ENCODE data around the gene RAPSN. TPM values are rescaled to one million over a fixed set of nuclear protein-coding genes. Genes with fewer than 3 reads are reported as not detected.

The RAPSN gene
- polyA plus RNA-seq, 3 donors from 2014 or later: not detected

DNA sequence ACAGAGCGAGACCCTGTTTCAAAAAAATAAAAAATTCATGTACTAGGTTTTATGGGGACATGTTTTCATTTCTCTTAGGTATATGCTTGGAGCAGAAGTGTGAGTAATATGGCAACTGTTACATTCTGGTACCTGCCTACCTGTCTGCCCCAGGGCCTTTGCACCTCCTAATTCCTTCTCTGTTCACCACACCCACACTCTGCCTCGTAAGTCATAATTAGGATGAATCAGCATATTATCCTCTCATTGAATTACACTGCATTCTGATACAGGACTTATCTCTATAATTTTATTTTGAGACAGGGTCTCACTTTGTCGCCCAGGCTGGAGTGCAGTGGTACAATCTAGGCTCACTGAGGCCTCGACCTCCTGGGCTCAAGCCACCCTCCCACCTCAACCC lies 3.1 kb upstream of the RAPSN start:
- peaks cover 0 to 3% (median 0%) of the 10 kb centered on the region in 3 donors for H3K36me3 Mint-ChIP-seq
- no peak overlapping the region for H3K27ac Mint-ChIP-seq
- H3K4me1 Mint-ChIP-seq: peaks cover 5% of the 10 kb centered on the region in 2 donors
- no peaks in the 10 kb centered on the region for H3K9me3 Mint-ChIP-seq
- no peak for DNase-seq
- no peak overlapping the region for H3K4me3 Mint-ChIP-seq
- H3K27me3 Mint-ChIP-seq (ENCODE audit: low read depth in 3 of 3): peaks cover 0 to 6% (median 4%) of the 10 kb centered on the region in 3 donors

DNA sequence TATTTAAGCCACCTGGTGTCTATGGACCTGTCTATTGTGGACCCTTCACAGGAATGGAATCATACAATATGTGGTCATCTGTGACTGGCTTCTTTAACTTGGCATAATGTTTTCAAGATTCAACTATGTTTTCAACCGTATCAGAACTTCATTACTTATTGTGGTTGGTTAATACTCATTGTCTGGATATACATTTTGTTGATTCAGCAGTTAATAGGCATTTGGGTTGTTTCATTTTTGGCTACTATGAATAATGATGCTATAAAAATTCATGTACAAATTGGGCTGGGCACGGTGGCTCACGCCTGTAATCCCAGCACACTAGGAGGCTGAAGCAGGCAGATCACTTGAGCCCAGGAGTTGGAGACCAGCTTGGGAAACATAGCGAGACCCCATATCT lies 2.5 kb upstream of the RAPSN start:
- no peak for DNase-seq
- H3K36me3 Mint-ChIP-seq: peaks cover 0 to 3% (median 0%) of the 10 kb centered on the region in 3 donors
- no peak overlapping the region for H3K4me3 Mint-ChIP-seq
- peaks cover 0 to 6% (median 4%) of the 10 kb centered on the region in 3 donors for H3K27me3 Mint-ChIP-seq (ENCODE audit: low read depth in 3 of 3)
- no peaks in the 10 kb centered on the region for H3K9me3 Mint-ChIP-seq
- peaks cover 5% of the 10 kb centered on the region in 2 donors for H3K4me1 Mint-ChIP-seq
- no peak overlapping the region for H3K27ac Mint-ChIP-seq

DNA sequence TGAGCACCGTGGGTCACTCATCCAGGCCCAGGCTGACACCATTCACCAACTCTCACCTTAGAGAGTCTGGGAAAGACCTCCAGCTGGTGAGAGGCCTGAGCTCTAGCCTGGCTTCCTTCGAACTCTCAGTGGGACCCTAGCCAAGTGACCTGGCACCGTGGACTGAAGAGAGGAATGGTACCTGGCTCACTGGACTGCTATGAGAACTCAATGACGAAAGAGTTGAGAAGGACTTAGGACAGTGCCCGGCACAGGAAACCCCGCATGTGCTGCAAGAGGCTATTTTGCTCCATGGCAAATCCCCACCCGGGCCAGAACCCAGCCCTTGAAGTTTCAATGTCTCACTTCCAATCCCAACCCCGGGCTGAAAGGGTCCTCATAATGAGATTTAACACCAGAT lies 605 bp upstream of the RAPSN start:
- DNase-seq: no peak
- H3K27me3 Mint-ChIP-seq (ENCODE audit: low read depth in 3 of 3): peaks cover 0 to 4% (median 2%) of the 10 kb centered on the region in 3 donors
- H3K4me1 Mint-ChIP-seq: peaks cover 5% of the 10 kb centered on the region in 2 donors
- H3K4me3 Mint-ChIP-seq: no peak overlapping the region
- no peaks in the 10 kb centered on the region for H3K9me3 Mint-ChIP-seq
- no peak overlapping the region for H3K27ac Mint-ChIP-seq
- peaks cover 0 to 3% (median 0%) of the 10 kb centered on the region in 3 donors for H3K36me3 Mint-ChIP-seq

DNA sequence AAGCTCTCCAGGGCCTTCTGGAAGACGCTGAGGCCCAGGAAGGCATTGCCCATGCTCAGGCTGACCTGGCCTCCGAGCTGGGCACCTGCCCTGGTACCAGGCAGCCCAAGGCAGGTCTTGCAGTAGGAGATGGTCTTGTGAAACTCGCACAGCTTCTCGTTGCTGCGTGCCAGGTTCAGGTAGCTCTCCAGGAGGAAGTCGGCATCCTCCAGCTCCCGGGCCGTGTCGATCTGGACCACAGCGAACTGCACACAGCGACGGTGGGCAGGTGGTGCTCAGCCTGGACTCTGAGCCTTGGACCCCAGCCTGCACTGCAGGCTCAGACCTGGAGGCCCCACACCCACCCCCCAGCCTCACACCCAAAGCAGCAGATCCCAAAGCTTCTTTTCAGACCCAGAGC lies 1.0 kb downstream of the RAPSN start:
- H3K36me3 Mint-ChIP-seq: no peaks in the 10 kb centered on the region
- no peak overlapping the region for H3K27ac Mint-ChIP-seq
- DNase-seq: no peak
- no peaks in the 10 kb centered on the region for H3K4me1 Mint-ChIP-seq
- H3K4me3 Mint-ChIP-seq: no peak overlapping the region
- H3K27me3 Mint-ChIP-seq (ENCODE audit: low read depth in 3 of 3): peaks cover 0 to 2% (median 1%) of the 10 kb centered on the region in 3 donors
- H3K9me3 Mint-ChIP-seq: no peaks in the 10 kb centered on the region

DNA sequence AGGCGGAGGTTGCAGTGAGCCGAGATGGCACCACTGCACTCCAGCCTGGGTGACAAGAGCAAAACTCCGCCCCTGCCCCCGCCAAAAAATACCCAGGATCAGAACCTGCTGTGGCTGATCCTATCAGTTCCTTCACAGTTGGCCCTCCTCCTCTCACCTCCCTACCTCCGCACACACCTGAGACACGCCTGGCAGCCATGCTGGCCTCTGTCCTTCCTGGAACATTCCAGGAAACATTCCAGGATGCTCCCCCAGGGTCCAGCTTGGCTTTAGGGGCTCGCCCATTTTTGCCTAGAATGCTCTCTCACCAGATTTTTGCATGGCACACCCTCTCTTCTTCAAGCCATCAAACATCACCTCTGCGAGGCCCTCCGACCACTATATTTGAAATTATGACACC lies 2.1 kb downstream of the RAPSN start:
- Mint-ChIP-seq H3K27ac (peak overlapping the region in 2 of 6 donors; percentile 20 to 26), H3K9me3 (no peaks in the 10 kb centered on the region), H3K36me3 (no peaks in the 10 kb centered on the region), H3K4me1 (no peaks in the 10 kb centered on the region), H3K27me3 (ENCODE audit: low read depth in 3 of 3) (peaks cover 0 to 2% (median 1%) of the 10 kb centered on the region in 3 donors), H3K4me3 (no peak overlapping the region)
- no peak for DNase-seq

DNA sequence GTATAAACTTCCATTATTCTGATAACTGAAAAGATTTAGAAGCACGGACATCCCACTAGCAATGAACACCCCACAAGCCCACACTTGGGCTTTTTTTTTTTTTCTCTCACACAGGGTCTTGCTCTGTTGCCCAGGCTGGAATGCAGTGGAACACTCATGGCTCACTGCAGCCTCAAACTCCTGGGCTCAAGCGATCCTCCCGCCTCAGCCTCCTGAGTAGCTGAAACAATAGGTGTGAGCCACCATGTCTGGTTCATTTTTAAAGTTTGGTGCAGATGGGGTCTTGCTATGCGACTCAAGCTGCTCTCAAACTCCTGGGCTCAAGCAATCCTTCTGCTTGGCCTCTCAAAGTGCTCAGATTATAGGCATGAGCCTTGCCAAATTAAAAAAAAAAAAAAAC lies 3.1 kb downstream of the RAPSN start:
- DNase-seq: no peak
- Mint-ChIP-seq H3K36me3 (no peaks in the 10 kb centered on the region), H3K27me3 (ENCODE audit: low read depth in 3 of 3) (peaks cover 0 to 2% (median 1%) of the 10 kb centered on the region in 3 donors), H3K4me3 (no peak overlapping the region), H3K9me3 (no peaks in the 10 kb centered on the region), H3K27ac (no peak overlapping the region), H3K4me1 (no peaks in the 10 kb centered on the region)

DNA sequence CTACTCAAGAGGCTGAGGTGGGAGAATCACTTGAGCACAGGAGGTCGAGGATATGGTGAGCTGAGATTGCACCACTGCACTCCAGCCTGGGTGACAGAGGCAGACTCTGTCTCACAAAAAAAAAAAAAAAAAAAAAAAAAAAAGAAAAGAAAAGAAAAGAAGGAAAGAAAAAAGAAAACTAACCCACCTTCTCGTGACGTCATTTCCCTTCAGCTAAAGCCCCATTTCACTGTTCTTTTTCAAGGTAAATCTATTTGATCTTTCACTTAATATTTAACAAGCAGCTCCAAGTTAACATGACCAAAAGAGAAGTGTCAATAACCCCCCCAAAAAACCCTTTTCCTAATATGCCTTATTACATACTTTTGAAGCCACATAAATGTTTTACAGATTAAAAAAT lies 5.1 kb downstream of the RAPSN start:
- DNase-seq: no peak
- Mint-ChIP-seq H3K36me3 (no peaks in the 10 kb centered on the region), H3K9me3 (no peaks in the 10 kb centered on the region), H3K27me3 (ENCODE audit: low read depth in 3 of 3) (peaks cover 0 to 1% (median under 1%) of the 10 kb centered on the region in 3 donors), H3K4me3 (no peak overlapping the region), H3K27ac (no peak overlapping the region), H3K4me1 (no peaks in the 10 kb centered on the region)

DNA sequence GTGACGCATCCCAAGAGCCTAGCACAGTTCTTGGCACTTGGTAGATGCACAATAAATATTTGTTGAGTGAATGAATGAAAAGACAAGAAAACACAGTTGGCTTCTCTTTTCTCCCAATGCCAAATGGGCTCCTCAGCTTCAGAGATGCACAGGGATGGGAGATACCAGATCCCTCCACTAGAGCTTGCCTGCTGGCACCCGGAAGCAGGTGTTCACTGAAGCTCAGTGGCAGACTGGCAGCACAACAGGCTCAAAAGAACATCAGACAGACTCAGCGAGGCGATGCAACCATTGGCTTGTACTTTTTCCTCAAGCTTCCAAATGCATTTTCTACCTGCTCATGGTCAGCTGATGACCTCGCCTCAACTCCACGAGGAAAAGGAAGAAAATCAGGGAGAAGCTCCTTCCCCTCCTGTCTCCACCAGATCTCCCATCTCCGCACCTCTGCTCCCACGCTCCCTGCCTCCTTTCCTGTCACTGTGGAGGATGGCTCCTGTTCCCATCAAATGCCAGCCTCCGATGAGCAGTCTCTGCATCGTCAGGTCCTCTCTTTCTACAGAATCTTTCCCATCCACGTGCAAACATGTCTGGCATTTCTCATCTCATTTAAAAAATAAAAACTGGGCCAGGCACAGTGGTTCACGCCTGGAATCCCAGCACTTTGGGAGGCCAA lies 5.8 kb downstream of the RAPSN start:
- Mint-ChIP-seq H3K9me3 (no peaks in the 10 kb centered on the region), H3K27me3 (ENCODE audit: low read depth in 3 of 3) (peaks cover 0 to 3% (median 1%) of the 10 kb centered on the region in 3 donors), H3K36me3 (no peaks in the 10 kb centered on the region), H3K4me1 (no peaks in the 10 kb centered on the region), H3K4me3 (no peak overlapping the region), H3K27ac (no peak overlapping the region)
- DNase-seq: no peak

DNA sequence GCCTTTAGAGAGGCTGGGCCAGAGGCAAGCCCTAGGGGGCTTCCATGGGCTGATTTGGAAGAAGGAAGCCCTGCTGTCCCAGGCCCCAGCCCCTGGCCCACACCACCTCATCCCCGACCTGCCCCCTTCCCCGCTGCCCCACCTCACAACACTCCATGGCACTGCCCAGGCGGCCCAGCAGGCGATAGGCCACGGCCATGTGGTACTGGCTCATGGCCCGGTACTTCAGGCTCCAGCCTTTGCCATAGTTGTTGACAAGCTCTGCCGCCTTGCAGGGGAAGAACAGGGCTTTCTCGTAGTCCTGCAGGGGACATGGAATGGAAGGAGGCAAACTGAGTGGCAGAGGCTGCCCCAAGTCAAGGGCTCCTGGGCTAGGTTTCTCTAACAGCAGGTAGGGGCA lies 6.4 kb downstream of the RAPSN start:
- Mint-ChIP-seq H3K4me1 (no peaks in the 10 kb centered on the region), H3K27ac (no peak overlapping the region), H3K9me3 (no peaks in the 10 kb centered on the region), H3K4me3 (no peak overlapping the region), H3K27me3 (ENCODE audit: low read depth in 3 of 3) (peaks cover 0 to 3% (median 0%) of the 10 kb centered on the region in 3 donors), H3K36me3 (no peaks in the 10 kb centered on the region)
- DNase-seq: no peak

DNA sequence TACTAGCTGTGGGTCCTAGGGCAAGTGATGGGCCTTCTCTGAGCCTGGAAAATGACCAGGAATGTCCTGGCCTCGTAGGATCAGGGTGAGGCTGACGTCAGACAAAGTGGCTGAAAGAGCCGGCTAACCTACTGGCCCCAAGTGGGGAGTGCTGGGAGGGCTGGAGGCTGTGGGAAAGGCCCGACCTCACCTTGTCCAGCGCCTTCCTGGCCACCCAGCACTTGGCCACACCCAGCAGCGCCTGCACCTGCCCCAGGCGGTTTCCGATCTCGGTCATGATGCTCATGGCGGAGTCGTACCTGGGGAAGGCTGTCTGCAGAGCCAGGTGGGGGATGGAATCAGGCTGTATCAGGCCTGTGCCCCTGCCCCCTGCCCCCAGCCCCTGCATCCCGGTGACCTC lies 7.5 kb downstream of the RAPSN start:
- no peaks in the 10 kb centered on the region for H3K36me3 Mint-ChIP-seq
- H3K27ac Mint-ChIP-seq: no peak overlapping the region
- H3K27me3 Mint-ChIP-seq (ENCODE audit: low read depth in 3 of 3): peaks cover 0 to 3% (median 0%) of the 10 kb centered on the region in 3 donors
- DNase-seq: no peak
- H3K9me3 Mint-ChIP-seq: no peaks in the 10 kb centered on the region
- H3K4me1 Mint-ChIP-seq: no peaks in the 10 kb centered on the region
- H3K4me3 Mint-ChIP-seq: no peak overlapping the region

DNA sequence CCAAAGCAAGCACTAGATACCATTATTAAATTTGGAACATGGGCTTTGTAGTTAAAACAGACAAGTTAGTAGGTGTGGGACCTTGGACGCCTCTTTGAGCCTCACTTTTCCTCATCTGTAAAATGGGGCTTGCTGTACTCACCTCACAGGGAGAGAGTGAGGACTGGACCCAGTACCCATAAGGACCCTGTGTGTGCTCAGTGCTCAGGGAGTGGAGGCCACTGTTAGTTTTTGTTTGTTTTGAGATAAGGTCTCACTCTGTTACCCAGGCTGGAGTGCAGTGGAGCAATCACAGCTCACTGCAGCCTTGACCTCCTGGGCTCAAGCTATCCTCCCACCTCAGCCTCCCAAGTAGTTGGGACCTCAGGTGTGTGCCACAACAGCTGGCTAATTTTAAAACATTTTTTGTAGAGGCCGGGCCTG lies 8.9 kb downstream of the RAPSN start:
- no peak for DNase-seq
- Mint-ChIP-seq H3K27ac (no peak overlapping the region), H3K9me3 (no peaks in the 10 kb centered on the region), H3K4me1 (no peaks in the 10 kb centered on the region), H3K4me3 (no peak overlapping the region), H3K36me3 (no peaks in the 10 kb centered on the region), H3K27me3 (ENCODE audit: low read depth in 3 of 3) (peaks cover 0 to 3% (median 2%) of the 10 kb centered on the region in 3 donors)

DNA sequence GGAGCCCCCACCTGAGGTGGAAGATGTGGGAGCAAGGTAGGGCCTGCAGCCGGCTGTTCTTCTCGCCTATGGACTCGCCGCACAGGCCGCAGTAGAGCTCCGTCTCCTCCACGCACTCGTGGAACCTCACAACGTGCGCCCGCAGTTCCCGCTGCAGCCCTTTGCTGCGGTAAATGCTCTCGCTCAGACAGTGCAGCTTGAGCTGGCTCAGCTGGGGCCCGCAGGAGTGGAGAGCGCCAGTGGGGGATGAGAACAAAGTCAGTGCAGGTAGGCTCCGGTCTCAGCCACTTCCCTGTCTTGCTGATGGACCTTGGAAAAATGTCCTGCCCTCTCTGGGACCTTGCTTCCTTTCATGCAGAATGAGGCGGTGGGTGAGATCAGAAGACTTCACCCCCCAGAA lies 10.2 kb downstream of the RAPSN start:
- no peak overlapping the region for H3K27ac Mint-ChIP-seq
- H3K4me3 Mint-ChIP-seq: no peak overlapping the region

DNA sequence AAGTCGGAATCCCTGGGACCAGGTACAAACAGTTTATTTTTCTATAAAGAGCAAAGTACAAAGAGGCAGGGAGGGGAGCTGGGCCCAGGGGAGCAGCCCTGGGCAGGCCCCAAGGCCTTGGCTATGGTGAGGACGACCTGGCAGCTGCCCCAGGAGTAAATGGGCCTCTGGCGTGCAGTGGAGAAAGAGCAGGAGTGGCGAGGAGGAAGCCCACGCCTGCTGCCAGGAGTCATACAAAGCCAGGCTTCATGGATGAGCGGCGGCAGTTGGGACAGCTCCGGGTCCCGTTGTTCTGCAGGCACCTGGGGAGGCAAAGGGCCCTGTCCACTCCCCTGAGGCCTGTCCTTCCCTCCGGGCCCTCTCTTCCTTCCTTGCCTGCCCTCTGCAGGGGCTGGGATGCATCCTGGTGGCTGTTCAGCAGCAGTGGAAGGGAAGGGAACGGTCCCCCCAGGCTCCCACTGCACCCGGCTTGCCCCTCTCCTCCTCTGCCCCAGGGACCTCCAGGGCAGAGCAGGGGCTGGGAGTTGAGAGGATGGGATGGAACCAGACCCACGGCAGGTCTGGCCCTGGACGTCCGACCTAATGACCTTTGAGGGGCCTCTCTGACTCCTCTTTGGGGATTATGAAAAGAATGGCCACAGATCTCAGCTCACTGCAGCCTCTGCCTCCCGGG lies 11.1 kb downstream of the RAPSN start:
- no peak overlapping the region for H3K27ac Mint-ChIP-seq
- no peak overlapping the region for H3K4me3 Mint-ChIP-seq
- H3K9me3 Mint-ChIP-seq: no peaks in the 10 kb centered on the region
- H3K4me1 Mint-ChIP-seq: no peaks in the 10 kb centered on the region
- DNase-seq: no peak
- no peaks in the 10 kb centered on the region for H3K36me3 Mint-ChIP-seq
- peaks cover 0 to 3% (median 2%) of the 10 kb centered on the region in 3 donors for H3K27me3 Mint-ChIP-seq (ENCODE audit: low read depth in 3 of 3)

More for the DNA sequence above, 10.2 kb downstream of the RAPSN start:
- Mint-ChIP-seq H3K9me3 (no peaks in the 10 kb centered on the region), H3K27me3 (ENCODE audit: low read depth in 3 of 3) (peaks cover 0 to 3% (median 2%) of the 10 kb centered on the region in 3 donors), H3K36me3 (no peaks in the 10 kb centered on the region), H3K4me1 (no peaks in the 10 kb centered on the region)
- DNase-seq: no peak

DNA sequence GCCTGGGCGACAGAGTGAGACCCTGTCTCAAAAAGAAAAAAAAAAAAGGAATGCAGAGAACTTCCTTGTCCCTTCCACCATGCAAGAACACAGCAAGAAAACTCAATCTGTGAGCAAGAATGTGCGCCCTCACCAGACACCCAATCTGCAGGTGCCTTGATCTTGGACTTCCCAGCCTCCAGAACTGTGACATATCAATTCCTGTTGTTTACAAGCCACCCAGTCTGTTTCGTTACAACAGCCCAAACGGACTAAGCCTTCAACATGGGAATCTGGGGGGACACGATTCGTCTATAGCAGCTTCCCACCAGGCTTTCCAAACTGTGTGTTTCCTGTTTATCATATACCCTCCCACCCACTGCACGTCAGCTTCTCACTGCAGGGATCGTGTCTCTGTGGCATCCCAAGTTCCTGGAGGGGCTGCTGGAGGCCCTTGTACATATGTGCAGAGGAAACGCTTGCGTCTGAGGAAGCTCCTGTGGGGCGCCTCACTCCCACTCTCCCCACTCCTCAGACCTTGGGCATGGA lies 11.7 kb downstream of the RAPSN start:
- Mint-ChIP-seq H3K4me3 (no peak overlapping the region), H3K4me1 (no peaks in the 10 kb centered on the region), H3K9me3 (no peaks in the 10 kb centered on the region), H3K27me3 (ENCODE audit: low read depth in 3 of 3) (peaks cover 0 to 3% (median 2%) of the 10 kb centered on the region in 3 donors), H3K36me3 (no peaks in the 10 kb centered on the region), H3K27ac (no peak overlapping the region)
- no peak for DNase-seq

Measured in immature natural killer cell (primary cell).